Measurements from ENCODE around the gene THAP10. TPM values are rescaled to one million over a fixed set of nuclear protein-coding genes. Genes with fewer than 3 reads are reported as not detected.
"Not testable (repeated sequence)": the region's sequence is repeated elsewhere in the genome, so short reads cannot be mapped to it uniquely, and the experiment has no call there.

THAP10 gene
- total RNA-seq, 1 experiment from 2014 or later: 2.5 TPM

DNA sequence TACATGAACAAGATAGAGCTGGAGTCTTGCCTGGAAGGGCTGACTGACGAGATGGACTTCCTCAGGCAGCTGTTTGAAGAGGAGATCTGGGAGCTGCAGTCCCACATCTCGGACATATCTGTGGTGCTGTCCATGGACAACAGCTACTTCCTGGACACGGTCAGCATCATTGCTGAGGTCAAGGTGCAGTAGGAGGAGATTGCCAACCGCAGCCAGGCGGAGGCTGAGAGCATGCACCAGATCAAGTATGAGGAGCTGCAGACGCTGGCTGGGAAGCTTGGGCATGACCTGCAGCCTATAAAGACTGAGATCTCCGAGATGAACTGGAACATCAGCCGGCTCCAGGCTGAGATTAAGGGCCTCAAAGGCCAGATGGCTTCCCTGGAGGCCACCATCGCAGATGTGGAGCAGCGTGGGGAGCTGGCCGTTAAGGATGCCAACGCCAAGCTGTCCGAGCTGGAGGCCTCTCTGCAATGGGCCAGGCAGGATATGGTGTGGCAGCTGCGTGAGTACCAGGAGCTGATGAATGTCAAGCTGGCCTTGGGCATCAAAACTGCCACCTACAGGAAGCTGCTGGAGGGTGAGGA lies 32.8 kb downstream of the THAP10 start:
- peaks cover 5 to 8% of the 10 kb centered on the region in 2 experiments for H3K4me1 Mint-ChIP-seq
- no peaks in the 10 kb centered on the region for H3K79me1 ChIP-seq (ENCODE audit: insufficient read depth, low read depth, low read length, poor library complexity, severe bottlenecking)
- no peak overlapping the region for H2AK5ac ChIP-seq (ENCODE audit: insufficient read length, low read length)
- H2BK20ac ChIP-seq (ENCODE audit: low read depth, low read length, poor library complexity, severe bottlenecking): no peak overlapping the region
- H3K79me2 ChIP-seq (ENCODE audit: insufficient read depth, low read length): no peaks in the 10 kb centered on the region
- no peak overlapping the region for H3K14ac ChIP-seq (ENCODE audit: insufficient read depth, low read length)
- H3K4me2 ChIP-seq (ENCODE audit: insufficient read depth, insufficient read length, low read length): no peak overlapping the region
- no peak for TF ChIP-seq CTCF (conservative IDR thresholded peaks at IDR 0.05)
- no peaks in the 10 kb centered on the region for H3K4me1 ChIP-seq (ENCODE audit: insufficient read depth, low read length)
- H3T11ph ChIP-seq (ENCODE audit: low read length): no peak overlapping the region
- no CpG with 5 or more reads among the region's 14 CpGs for WGBS (ENCODE audit: extremely low coverage, insufficient read length, low lambda C conversion rate)
- H4K8ac ChIP-seq (replicated peaks; ENCODE audit: insufficient read length, low read depth, low read length): no peak overlapping the region
- H3K36me3 Mint-ChIP-seq (ENCODE audit: insufficient read depth in 1 of 3, low read depth in 3 of 3): peaks cover 0 to 2% (median 0%) of the 10 kb centered on the region in 3 experiments; a peak in 3 of 7 replicates
- peaks cover under 1% of the 10 kb centered on the region for H3K23me2 ChIP-seq (ENCODE audit: insufficient read length, low read depth, low read length, poor library complexity, severe bottlenecking)
- H3K27me3 ChIP-seq (ENCODE audit: insufficient read depth, low read length): no peaks in the 10 kb centered on the region
- no peak overlapping the region for H3K18ac ChIP-seq (ENCODE audit: insufficient read length, low read depth, low read length)
- no peak overlapping the region for H3K56ac ChIP-seq (ENCODE audit: insufficient read length, low read depth, low read length)
- H3K4ac ChIP-seq (ENCODE audit: low read depth, low read length): no peak overlapping the region
- no peaks in the 10 kb centered on the region for H3K9me3 ChIP-seq (ENCODE audit: control insufficient read depth, low read depth, low read length)
- H4K91ac ChIP-seq (ENCODE audit: insufficient read length, low read depth, low read length): no peak overlapping the region
- H3K27me3 Mint-ChIP-seq (ENCODE audit: low read depth): peaks cover 27% of the 10 kb centered on the region
- no peak for DNase-seq
- no peak overlapping the region for H3K27ac Mint-ChIP-seq
- no peak overlapping the region for H4K5ac ChIP-seq (ENCODE audit: insufficient read length, low read depth, low read length)
- H3K9me3 Mint-ChIP-seq: peaks cover 0 to 2% of the 10 kb centered on the region in 2 experiments; a peak in 1 of 5 replicates
- H2BK12ac ChIP-seq (ENCODE audit: insufficient read length, low read depth, low read length): no peak overlapping the region
- no peak overlapping the region for H2BK15ac ChIP-seq (ENCODE audit: low read depth, low read length)
- no peak overlapping the region for H3K4me3 Mint-ChIP-seq
- no peak overlapping the region for H3K9ac ChIP-seq (ENCODE audit: extremely low read depth, insufficient read length, low read length)
- H4K20me1 ChIP-seq (ENCODE audit: control insufficient read depth, insufficient read depth, insufficient read length): no peaks in the 10 kb centered on the region
- H2BK120ac ChIP-seq (ENCODE audit: low read depth, low read length, poor library complexity, severe bottlenecking): no peak overlapping the region
- H3K27ac ChIP-seq (ENCODE audit: insufficient read length, low read depth, low read length): no peak overlapping the region
- no peak overlapping the region for H3K23ac ChIP-seq (ENCODE audit: insufficient read length, low read depth, low read length)
- H2BK5ac ChIP-seq (ENCODE audit: insufficient read length, low read length): no peak overlapping the region
- H2AFZ ChIP-seq (ENCODE audit: low read length): no peak overlapping the region

- H2BK120ac ChIP-seq (ENCODE audit: low read depth, low read length, poor library complexity, severe bottlenecking); H3K18ac ChIP-seq (ENCODE audit: insufficient read length, low read depth, low read length); H3K79me2 ChIP-seq (ENCODE audit: insufficient read depth, low read length); DNase-seq; H3K9ac ChIP-seq (ENCODE audit: extremely low read depth, insufficient read length, low read length); H2BK20ac ChIP-seq (ENCODE audit: low read depth, low read length, poor library complexity, severe bottlenecking); H3K4me1 ChIP-seq (ENCODE audit: insufficient read depth, low read length); H3K27me3 ChIP-seq (ENCODE audit: insufficient read depth, low read length); H3K9me3 ChIP-seq (ENCODE audit: control insufficient read depth, low read depth, low read length); H2AK5ac ChIP-seq (ENCODE audit: insufficient read length, low read length); H3K36me3 Mint-ChIP-seq (ENCODE audit: insufficient read depth in 1 of 3, low read depth in 3 of 3); H2BK12ac ChIP-seq (ENCODE audit: insufficient read length, low read depth, low read length); H3K4ac ChIP-seq (ENCODE audit: low read depth, low read length); H3K79me1 ChIP-seq (ENCODE audit: insufficient read depth, low read depth, low read length, poor library complexity, severe bottlenecking); H4K5ac ChIP-seq (ENCODE audit: insufficient read length, low read depth, low read length); H3K56ac ChIP-seq (ENCODE audit: insufficient read length, low read depth, low read length); H2AFZ ChIP-seq (ENCODE audit: low read length); H4K20me1 ChIP-seq (ENCODE audit: control insufficient read depth, insufficient read depth, insufficient read length); H4K91ac ChIP-seq (ENCODE audit: insufficient read length, low read depth, low read length); H3K9me3 Mint-ChIP-seq; H3K14ac ChIP-seq (ENCODE audit: insufficient read depth, low read length); H3K4me3 Mint-ChIP-seq; H3K4me1 Mint-ChIP-seq; H3T11ph ChIP-seq (ENCODE audit: low read length); H2BK15ac ChIP-seq (ENCODE audit: low read depth, low read length); H2BK5ac ChIP-seq (ENCODE audit: insufficient read length, low read length); H3K27ac ChIP-seq (ENCODE audit: insufficient read length, low read depth, low read length); H3K23me2 ChIP-seq (ENCODE audit: insufficient read length, low read depth, low read length, poor library complexity, severe bottlenecking); H3K23ac ChIP-seq (ENCODE audit: insufficient read length, low read depth, low read length); H3K4me2 ChIP-seq (ENCODE audit: insufficient read depth, insufficient read length, low read length); H3K27ac Mint-ChIP-seq; H4K8ac ChIP-seq (replicated peaks; ENCODE audit: insufficient read length, low read depth, low read length): not testable (repeated sequence)
- peaks cover 30% of the 10 kb centered on the region for H3K27me3 Mint-ChIP-seq (ENCODE audit: low read depth)
- WGBS (ENCODE audit: extremely low coverage, insufficient read length, low lambda C conversion rate): no CpG with 5 or more reads among the region's 9 CpGs
Measured at GRCh38 chr15:70858614-70859321, 33.5 kb downstream of the THAP10 start.

Measured in H9 (cell line).